Bone marrow (tissue), 2 donors: ENCODE measurements around the gene PRRT1B.

Experiments used
- DNase-seq, 2 donors: peaks; one replicate each; lab custom pipeline; 2025; lab: John Stamatoyannopoulos, UW

PRRT1B gene

GRCh38 chr9:131596430-131596743 lies 51.1 kb downstream of the PRRT1B start:
- DNase-seq = no peak

DNA sequence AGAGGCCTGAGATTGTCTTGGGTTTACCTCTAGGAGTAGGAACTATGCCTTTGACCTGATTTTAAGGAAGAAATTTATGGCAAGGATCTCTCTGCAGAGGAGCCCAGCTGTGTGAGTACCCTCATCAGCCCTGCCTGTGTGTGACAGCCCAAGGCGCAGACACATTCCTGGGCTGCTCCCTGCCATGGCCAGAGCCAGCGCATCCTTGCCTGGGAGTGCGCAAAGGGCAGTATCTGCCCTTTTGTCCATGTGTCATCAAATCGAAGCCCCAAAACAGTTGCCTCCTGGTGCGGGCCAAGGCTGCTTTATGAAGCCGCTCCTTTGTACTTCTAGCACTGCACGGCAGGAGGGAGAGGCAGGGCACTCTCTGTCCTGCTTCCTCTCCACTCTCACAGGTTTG lies 51.9 kb downstream of the PRRT1B start:
- no peak for DNase-seq

DNA sequence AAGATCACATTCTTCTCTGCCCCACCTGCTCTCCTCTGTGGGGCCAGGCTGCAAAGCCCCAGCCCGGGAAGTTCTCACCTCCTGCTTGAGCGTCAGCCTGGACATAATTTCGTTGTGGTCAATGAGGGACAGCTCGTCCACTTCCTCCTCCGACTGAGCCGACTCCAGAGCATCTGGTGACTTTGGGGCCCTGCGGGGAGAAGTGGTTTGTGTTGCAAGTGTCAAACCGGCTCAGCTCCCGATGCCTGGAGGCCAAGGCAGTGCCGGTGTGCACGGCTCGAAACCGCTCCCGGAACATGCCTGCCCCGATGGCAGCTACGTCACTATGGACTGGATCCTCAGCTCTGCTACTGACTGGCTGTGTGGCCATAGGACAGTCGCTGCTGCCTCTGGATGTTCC lies 52.8 kb downstream of the PRRT1B start:
- DNase-seq = peak in 1 of 2 donors; percentile 35

DNA sequence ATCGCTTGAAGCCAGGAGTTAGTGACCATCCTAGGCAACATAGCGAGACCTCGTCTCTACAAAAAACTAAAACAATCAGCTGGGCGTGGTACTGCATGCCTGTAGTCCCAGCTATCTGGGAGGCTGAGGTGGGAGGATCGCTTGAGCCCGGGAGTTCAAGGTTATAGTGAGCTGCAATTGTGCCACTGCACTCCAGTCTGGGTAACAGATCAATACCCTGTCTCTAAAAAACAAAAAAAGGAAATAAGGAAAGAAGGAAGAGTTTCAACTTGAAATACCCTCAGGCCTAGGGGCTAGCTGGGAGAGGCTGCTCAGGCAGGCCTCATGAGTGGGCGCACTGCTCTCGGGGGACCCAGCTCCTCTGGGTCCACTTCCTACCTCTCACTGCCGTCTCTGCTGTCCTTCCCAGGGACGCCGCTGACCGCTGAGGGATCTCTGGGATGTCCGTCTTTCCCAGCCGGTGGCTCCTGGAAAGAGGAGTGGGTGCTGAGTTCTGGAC lies 56.4 kb downstream of the PRRT1B start:
- no peak for DNase-seq

GRCh38 chr9:131603199-131603598 lies 57.9 kb downstream of the PRRT1B start:
- DNase-seq = no peak

DNA sequence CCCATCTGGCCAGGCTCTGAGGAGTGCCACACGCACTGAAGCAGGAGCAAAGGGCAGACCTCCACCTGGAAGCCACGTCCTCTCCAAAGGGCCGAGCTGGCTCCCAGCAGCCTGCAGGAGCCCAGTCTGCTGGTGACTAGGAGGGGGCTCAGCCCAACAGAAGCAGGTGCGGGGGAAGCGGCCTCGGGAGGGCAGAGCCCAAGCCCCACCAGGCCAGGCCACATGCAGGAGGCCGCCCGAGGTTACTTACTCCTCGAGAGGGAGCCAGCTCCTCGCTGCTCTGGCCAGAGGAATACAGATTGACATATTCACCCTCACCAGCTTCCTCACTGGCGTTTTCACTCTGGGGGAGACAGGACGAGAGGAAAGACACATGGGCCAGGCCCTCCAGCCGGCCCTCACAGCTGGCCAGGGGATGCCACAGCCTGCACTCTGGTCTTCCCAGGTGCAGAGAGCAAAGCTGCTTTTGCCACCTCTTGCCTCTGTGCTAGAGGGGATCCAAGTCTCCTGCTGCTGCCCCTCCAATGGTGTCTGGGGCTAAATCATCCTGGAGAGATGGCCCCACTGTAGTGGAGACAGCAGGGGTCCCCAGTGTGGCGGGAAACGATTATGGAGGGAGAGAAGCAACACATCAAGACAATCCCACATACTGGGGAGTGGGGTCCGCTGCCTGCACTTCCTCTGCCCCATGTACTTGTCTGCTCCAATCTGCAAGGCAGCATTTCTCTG lies 58.6 kb downstream of the PRRT1B start:
- DNase-seq = no peak

- DNase-seq = no peak
Observed at GRCh38 chr9:131605770-131606590, 60.7 kb downstream of the PRRT1B start.

DNA sequence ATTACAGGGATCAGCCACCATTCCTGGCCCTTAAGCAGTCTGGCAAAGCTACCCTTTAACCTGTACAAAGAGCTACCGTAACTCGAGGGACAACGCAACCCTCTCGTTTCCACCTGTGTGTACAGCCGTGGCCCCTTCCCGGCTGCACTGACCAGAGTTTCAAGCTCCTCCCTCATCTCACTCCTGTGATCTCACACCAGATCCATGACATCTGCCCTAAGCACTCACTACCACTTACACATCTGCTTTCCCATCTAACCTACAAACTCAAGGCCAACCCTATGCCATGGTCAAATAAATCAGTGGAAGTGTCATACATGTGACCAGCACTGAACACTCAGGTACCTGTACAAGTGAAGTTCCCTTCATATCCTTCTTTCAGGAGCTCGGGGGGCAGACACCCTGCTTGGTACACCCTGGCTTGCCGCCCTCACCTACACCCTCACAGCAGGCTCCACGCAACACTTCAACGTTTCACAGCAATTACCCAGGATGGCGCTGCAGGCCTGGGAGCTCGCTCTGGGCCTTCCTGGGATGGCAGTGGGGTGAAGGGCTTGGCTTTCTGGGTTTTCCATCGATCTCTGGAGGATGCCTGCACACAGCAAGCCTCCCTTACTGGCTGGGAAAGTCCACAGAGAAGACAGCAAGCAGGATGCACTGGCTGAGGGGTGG lies 61.7 kb downstream of the PRRT1B start:
- DNase-seq = no peak

GRCh38 chr9:131607591-131607990 lies 62.3 kb downstream of the PRRT1B start:
- DNase-seq = no peak

DNA sequence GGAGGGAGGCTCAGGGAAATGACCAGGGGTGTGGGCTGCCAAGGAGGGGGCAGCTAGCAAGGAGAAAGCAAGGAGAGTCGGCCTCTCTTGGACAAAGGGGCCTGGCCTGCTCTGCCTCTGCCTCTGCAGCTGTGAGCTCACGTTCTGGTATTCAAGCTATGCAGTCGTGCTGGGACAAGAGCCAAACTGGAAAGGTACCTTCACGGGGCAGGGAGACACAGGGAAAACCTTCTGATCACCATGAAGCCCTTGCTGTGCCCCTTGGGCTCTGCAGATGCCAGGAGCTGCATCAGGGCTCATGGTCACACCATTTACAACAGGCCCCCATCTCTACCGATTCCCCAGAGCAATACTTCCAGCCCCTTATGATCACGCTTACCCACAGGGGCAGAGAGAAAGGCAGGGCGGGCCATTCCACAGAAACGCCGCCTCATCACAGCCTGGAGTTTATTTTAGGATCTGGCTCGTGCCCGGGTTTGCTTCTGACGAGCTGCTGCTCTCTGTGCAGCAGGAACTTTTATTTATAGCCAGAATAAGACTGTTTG lies 63.2 kb downstream of the PRRT1B start:
- no peak for DNase-seq
